ENCODE measurements around the gene ALB. TPM values are rescaled to one million over a fixed set of nuclear protein-coding genes. Genes with fewer than 3 reads are reported as not detected.

ALB gene
- total and polyA plus RNA-seq, 8 donors = 0.99 to 111 (median 4.1) TPM; not detected in 1

GRCh38 chr4:73416423-73417087 is 12.5 kb downstream of the ALB start:
- intact Hi-C loops (cut with DNase I) = no loop called here
- Histone ChIP-seq H3K27ac (no peak overlapping the region), H3K4me3 (no peak overlapping the region), H3K4me1 (no peaks in the 10 kb centered on the region), H3K9me3 (no peaks in the 10 kb centered on the region), H3K27me3 (no peaks in the 10 kb centered on the region), H3K36me3 (no peaks in the 10 kb centered on the region)
- ATAC-seq (no peak), DNase-seq (no peak)
- TF ChIP-seq CTCF (IDR thresholded peaks at IDR 0.05) = no peak

GRCh38 chr4:73417342-73417741 is 13.3 kb downstream of the ALB start:
- Histone ChIP-seq H3K9me3 (no peaks in the 10 kb centered on the region), H3K36me3 (no peaks in the 10 kb centered on the region), H3K27me3 (no peaks in the 10 kb centered on the region), H3K4me1 (no peaks in the 10 kb centered on the region), H3K27ac (no peak overlapping the region), H3K4me3 (no peak overlapping the region)
- TF ChIP-seq CTCF (IDR thresholded peaks at IDR 0.05) = no peak
- no peak for ATAC-seq
- intact Hi-C loops (cut with DNase I) = no loop called here
- no peak for DNase-seq

GRCh38 chr4:73417973-73418372 is 13.9 kb downstream of the ALB start:
- TF ChIP-seq CTCF (IDR thresholded peaks at IDR 0.05) = no peak
- no peaks in the 10 kb centered on the region for H3K9me3 ChIP-seq
- no peaks in the 10 kb centered on the region for H3K27me3 ChIP-seq
- ATAC-seq = no peak
- no peaks in the 10 kb centered on the region for H3K36me3 ChIP-seq
- intact Hi-C loops (cut with DNase I) = no loop called here
- no peak overlapping the region for H3K4me3 ChIP-seq
- no peak for DNase-seq
- no peaks in the 10 kb centered on the region for H3K4me1 ChIP-seq
- H3K27ac ChIP-seq = no peak overlapping the region

GRCh38 chr4:73418677-73419076 is 14.6 kb downstream of the ALB start:
- Histone ChIP-seq H3K9me3 (no peaks in the 10 kb centered on the region), H3K4me3 (no peak overlapping the region), H3K4me1 (no peaks in the 10 kb centered on the region), H3K36me3 (no peaks in the 10 kb centered on the region), H3K27ac (no peak overlapping the region), H3K27me3 (no peaks in the 10 kb centered on the region)
- TF ChIP-seq CTCF (IDR thresholded peaks at IDR 0.05) = no peak
- intact Hi-C loops (cut with DNase I) = no loop called here
- no peak for ATAC-seq
- no peak for DNase-seq

GRCh38 chr4:73419106-73420038 is 15.3 kb downstream of the ALB start:
- TF ChIP-seq CTCF (IDR thresholded peaks at IDR 0.05) = no peak
- Histone ChIP-seq H3K4me1 (no peaks in the 10 kb centered on the region), H3K36me3 (no peaks in the 10 kb centered on the region), H3K4me3 (no peak overlapping the region), H3K27me3 (no peaks in the 10 kb centered on the region), H3K27ac (no peak overlapping the region), H3K9me3 (no peaks in the 10 kb centered on the region)
- intact Hi-C loops (cut with DNase I) = no loop called here
- ATAC-seq (no peak), DNase-seq (no peak)
